HG02588 (cell line): ENCODE measurements around the gene VEGFA.
A peak's percentile ranks its signal among the peaks of the same experiment; 100 is the strongest.

Experiments used
- ATAC-seq: cut with Tn5 transposase; IDR thresholded peaks from one replicate; pipeline ENCODE4 v1.9.1; 2021; ENCODE audit warnings: mild to moderate bottlenecking, moderate library complexity; ENCODE audit not compliant: unreplicated experiment

VEGFA gene

GRCh38 chr6:43769526-43770371, at the start of gene VEGFA:
VEGFA (plus strand) TSS chr6:43770211.
- ATAC-seq, result peak; percentile 47

- ATAC-seq, result no peak
Measured at GRCh38 chr6:43720999-43721398, 49.0 kb upstream of the VEGFA start.

DNA sequence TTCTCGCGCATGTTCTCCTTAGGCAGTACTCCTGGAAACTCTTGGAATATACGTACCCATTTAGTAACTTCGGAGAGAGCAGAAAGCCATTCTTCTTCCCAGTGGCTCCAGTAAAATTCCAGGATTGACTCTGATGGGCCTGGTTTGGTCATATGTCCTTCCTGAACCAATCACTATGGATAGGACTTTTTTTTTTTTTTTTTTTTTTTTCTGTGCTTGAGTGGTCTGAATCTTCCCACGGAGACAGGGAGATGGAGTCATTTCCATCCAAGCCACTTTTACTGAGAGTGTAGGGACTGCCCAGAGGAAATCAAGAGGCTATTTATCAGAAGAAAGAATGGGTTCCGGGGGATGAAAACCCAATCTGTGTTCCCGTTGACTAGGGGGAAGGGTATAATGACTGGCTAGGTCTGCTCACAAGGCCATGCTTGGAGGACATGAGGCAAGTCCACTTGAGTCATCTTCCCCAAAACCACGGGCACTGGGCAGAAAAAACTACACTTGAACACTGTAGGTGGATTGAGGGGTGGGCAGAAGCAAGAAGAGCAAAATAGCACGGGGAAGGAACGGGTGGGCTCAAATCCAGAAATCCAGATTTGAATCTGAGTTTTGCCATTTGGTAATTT, 47.0 kb upstream of the VEGFA start:
- ATAC-seq, result no peak

GRCh38 chr6:43723737-43724295, 46.2 kb upstream of the VEGFA start:
- ATAC-seq, result peak; percentile 59

DNA sequence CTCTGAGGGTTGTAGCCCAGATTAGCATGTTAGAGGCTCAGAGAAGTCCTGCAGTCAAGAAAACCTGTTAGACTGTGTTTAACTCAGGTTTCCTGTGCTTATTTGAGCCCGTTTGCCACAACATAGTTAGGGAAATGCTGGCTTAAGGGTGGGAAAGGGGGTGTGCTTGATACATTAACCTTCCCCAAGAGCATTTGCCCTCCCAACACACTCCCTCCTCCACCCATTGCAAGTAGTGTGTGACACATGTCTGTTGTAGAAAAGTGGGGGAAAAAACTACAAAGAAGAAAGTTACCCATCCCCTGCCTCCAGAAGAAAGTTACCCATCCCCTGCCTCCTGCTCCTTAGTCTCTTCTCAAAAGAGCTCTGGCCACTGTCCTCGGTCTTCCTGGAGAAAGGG, 45.7 kb upstream of the VEGFA start:
- ATAC-seq, result no peak

DNA sequence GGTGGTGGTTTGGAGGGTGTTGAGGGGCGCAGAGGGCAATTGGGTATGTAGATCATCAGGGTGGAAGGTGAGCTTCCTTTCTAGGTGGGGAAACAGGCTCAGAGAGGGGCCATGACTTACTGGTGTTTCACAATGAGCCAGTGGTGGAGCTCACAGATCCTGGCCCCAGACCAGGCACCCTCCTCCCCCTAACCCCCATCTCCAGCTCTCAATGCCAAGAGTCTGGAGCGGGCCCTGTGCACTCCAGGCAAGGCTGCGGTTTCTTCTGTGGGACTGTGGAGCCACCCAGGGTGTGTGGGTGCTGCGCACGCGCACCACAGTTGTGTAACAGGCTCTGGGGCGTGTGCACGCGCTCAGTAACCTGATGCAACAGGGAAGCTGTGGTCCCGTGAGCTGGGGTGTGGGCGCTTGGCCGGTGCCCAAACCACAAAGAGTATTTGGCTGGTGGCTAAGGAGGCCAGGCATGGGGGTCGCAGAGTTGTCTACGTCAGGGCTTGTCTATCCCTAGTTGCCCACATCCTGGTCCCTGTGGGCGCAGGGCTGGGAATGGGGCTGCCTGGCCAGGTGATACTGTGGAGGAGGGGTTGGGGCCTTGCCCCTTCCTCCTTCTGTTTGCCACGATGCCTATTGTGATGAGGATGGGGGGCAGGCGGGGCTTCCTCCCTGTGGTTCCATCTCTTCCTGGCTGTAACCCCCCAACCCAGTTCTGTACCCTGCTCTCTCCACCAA, 44.9 kb upstream of the VEGFA start:
- peak; percentile 63 for ATAC-seq

- ATAC-seq, result no peak
Measured at GRCh38 chr6:43725643-43726580, 44.1 kb upstream of the VEGFA start.

- no peak for ATAC-seq
Measured at GRCh38 chr6:43727634-43728033, 42.4 kb upstream of the VEGFA start.

DNA sequence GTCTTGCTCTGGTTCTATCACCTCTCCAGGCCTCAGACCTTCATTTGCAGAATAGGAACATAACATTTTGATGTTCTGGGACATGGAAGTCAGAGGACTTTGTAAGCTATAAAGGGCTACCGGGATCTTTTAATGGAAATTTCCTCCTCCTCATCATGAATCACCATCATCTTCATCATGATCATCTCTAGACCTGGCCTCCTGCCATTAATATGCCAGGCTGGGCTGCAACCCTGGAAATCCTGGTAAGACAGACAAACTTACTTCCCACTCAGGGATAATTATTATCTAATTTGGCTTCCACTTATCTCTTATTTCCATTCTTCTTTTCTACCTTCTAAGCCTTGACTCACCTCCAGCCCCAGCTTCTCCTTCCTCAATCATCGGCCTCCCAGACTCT, 41.4 kb upstream of the VEGFA start:
- no peak for ATAC-seq

DNA sequence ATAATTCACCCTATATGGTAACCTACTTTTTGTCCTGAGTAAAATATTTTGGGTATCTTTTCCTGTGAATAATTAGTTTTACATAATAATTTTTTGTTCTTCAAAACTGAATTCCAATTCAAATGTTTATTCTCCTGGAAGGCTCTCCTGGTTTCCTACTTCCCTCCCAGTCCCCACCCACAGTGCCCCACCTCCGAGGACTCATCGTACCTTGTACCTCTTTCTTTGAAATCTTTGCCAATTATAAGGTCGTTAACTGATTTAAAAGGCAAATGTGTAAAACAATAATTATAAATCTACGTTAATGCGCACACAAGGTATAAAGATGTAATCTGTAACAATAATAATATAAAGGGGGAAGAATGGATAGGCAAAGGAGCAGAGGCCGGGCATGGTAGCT, 40.5 kb upstream of the VEGFA start:
- ATAC-seq, result no peak

DNA sequence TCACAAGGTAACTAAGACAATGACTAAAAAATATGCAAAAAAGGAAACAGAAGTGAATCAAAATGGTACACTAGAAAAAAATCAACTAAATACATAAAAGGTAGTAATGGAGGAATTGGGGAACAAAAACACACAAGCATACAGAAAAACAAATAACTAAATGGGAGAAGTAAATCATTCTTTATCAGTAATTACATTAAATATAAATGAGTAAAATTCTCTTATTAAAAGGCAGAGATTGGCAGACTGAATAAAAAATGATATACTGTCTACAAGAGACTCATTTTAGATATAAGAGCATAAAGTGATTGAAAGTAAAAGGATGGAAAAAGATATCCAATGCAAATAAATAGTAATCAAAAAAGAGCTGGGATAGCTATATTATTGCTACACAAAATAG, 39.4 kb upstream of the VEGFA start:
- no peak for ATAC-seq

- ATAC-seq, result peak; percentile 50
Measured at GRCh38 chr6:43733471-43734293, 36.3 kb upstream of the VEGFA start.

DNA sequence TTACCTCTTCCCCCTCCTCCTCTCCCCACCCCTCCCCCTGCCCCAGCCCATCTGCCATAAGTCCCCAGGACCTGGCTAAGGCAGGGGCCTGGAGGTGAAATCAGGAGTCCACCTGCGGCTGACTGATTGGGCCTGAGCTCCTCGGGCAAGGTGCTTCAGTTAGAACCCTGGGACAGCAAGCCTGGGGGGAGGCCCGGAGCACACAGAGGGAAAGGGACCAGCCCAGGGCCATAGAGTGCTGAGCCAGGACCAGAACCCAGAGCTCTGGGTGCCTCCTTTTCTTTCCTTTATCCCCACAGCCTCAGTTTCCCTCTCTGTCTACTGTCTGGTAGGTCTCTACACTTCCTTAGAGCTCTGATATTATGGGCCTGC, 35.7 kb upstream of the VEGFA start:
- peak; percentile 13 for ATAC-seq

- no peak for ATAC-seq
Measured at GRCh38 chr6:43735642-43736199, 34.3 kb upstream of the VEGFA start.

DNA sequence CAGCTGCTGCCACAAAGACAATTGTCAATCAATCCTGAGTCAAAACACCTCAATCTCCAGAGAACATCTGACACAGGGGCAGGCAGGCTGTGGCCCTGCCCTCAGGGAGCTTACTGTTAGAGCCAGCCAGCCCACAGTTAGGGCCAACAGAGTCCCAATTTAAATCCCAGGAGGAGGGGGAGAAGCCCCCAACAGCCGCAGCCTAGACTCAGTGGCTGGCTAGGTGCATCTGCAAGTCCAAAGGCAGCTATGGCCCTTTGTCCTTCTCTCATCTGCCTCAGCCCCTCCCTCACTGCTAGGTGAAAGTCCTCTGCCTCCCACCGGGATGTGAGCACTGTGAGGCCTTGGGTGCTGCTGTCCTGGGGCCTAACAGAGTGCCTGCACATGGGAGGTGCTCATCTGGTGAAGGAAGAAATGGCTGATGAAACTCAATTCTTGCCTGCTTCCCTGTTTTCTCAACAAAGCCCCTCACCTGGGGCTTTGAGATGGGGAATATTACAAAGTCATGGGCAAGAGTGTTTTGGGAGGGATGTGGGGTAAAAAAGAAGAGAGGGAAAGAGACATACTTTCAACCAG, 33.7 kb upstream of the VEGFA start:
- ATAC-seq, result no peak

DNA sequence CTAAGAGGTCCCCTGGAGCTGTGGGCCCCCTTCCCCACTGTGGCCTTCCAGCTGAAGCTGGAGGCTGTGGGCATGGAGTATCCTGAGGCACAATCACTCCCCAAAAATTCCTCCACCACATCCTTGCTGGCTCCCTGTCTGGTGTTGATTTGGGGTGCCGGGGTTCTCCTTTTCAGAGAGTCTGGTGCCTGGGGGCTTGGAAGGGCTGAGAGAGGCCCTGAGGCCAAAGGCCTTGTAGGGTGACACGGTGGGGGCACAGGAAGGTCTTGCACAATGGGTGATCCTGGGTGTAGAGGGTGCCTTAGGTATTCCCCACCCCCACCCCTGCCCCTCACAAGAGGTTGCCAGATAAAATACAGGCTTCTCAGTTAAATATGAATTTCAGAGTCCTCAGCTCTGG, 33.2 kb upstream of the VEGFA start:
- ATAC-seq, result no peak

DNA sequence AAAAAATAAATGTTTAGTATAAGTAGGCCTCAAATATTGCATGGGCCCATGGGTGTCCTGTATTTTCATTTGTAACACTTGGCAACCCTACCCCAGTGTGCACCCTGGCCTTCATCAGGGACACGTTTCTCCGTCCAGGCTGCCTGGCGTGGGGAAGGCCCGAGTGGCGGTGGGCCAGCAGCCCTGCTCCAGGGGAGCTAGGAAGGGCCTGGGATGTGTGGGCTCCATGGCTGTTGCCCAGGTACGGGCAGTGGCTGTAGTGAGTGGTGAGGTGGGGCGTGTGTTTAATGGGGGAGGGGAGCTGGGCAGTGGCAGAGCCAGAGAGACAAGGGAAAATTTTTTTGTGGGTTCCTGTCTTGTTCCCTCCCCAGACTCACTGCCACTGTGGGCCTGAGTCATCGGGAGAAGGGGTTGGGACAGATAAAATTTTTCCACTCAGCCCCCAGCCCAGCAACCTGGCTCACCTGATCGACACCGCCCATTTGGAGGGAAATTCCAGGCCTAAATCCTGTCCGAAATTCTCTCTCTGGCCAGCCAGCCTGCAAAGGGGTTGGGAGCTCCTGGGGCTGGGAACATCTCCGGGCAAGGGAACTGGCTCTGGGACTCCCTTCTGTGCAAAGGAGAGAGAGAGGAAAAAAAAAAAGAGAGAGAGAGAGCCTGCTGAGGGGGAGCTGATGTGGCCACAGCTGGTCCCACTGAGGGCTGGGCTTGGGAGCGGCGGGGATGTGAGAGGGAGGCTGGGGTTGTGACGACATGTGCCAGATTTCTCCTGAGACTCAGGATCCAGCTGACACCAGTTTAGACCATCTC, 32.5 kb upstream of the VEGFA start:
- ATAC-seq, result no peak

DNA sequence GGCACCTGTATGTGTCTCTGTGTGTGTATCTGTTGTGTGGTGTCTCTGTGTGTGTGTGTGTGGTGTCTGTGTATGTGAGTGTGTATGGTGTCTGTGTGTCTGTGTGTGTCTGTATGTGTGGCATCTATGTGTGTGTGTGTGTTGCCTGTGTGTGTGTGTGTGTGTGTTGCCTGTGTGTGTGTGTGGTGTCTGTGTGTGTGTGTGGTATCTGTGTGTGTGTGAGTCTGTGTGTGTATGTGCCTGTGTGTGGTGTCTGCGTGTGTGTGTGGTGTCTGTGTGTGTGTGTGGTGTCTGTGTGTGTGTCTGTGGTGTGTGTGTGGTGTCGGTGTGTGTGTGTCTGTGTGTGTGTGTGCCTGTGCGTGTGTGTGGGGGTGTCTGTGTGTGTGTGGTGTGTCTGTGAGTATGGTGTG, 31.7 kb upstream of the VEGFA start:
- ATAC-seq, result no peak
